HG03064 (cell line): ENCODE data around the gene DESI2.
"Not testable (repeated sequence)": the region's sequence is repeated elsewhere in the genome, so short reads cannot be mapped to it uniquely, and the experiment has no call there.

Source experiments
- ATAC-seq: cut with Tn5 transposase; IDR thresholded peaks from one replicate; pipeline ENCODE4 v1.9.1; 2021; ENCODE audit warnings: low read depth; ENCODE audit not compliant: unreplicated experiment

DESI2 gene

DNA sequence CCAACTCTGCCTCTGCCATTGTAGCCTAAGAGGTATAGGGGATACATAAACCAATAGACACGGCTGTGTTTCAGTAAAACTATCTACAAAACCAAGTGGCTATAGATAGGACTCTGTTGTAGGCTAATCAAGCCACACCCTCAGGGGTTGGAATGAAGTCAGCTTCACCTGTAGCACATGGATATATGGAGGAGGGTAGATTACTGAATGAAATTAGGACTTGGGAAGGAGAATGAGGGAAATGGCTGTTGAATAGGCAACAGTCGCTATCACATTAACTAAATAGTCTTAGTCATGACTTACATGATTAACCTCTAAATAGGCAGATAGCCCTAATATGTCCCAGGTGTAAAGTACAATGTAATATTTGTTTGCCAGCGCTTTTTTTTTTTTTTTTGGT is 49.7 kb downstream of the DESI2 start:
- ATAC-seq = no peak

DNA sequence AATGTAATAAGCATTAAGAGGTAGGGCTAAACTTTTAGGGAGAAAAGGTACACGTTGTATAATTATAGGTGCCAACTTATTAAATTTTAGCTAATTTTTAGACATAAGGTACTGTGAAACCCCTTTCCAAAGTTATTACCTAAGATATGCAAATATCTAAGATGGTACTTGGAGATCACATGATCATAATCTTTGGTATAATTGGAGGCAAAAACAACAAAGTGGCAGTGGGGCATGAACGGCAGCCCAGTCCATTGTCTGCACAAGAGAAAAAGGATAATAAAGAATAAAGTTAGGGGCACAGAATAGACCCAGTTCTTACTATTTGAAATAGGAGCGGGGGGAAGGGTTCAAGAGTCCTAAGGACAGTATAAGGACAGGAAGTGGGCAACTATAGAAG is 51.2 kb downstream of the DESI2 start:
- ATAC-seq = no peak

DNA sequence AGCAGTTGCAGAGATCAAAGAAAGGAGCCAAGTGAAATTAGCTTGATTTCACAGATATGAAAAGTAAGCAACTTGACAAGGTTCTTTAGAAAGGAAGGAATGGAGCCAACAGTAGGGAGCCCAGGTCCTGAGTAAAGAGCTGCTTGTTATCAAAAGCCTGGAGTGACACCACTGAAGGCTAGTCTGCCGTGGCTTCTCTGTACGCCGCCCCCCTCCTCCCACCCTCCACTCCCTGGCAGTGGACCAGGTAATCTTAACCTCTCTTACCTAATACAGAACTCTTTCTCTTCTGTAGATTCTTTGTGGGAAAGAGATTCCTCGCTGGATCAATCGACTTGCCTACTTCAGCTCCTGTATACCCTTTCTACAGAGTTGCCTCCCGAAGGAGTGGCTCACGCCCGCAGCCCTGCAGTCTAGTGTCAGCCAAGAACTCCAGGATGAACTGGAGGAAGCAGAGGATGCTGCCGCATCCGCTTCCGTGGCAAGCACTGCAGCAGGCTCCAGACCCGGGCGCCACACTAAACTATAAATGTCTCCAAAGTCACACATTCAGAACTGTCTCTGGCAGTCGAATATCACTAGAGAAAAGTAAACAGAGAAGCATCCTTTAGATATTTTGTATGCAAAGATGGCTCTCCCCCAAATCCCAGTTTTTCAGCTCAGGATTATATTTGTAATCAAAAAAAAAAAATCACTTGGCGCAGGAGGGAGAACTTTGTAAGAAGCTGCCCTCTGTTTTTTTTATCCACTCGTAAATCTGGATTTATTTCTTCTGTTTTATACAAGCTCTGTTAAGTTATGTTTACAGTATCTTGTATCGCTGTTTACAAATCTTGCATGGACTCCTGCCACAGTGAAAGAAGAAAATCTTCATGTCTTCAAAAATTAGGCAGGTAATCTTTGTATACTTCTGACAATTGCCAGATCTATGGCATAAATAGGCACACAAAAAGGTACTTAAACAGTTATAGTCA is 52.6 kb downstream of the DESI2 start:
- no peak for ATAC-seq

DNA sequence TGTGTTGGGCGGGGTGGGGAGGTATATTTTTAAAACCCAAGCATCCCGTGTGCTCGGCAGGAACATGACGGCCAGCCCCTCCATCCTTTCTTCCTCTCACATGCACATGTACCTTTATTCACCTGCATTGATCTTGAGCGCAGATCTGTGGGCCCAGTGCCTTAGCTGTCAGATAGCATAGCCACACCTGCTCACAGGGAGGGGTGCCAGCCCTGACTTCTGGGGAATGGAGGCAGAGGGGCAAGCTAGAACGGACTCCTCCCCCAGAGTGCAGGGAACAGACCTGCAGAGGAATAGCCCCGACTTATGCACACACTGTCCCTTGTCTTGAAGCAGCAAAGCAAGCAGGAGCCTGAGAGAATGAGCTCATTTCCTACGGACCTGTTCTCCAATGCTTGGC is 56.1 kb downstream of the DESI2 start:
- ATAC-seq = no peak

DNA sequence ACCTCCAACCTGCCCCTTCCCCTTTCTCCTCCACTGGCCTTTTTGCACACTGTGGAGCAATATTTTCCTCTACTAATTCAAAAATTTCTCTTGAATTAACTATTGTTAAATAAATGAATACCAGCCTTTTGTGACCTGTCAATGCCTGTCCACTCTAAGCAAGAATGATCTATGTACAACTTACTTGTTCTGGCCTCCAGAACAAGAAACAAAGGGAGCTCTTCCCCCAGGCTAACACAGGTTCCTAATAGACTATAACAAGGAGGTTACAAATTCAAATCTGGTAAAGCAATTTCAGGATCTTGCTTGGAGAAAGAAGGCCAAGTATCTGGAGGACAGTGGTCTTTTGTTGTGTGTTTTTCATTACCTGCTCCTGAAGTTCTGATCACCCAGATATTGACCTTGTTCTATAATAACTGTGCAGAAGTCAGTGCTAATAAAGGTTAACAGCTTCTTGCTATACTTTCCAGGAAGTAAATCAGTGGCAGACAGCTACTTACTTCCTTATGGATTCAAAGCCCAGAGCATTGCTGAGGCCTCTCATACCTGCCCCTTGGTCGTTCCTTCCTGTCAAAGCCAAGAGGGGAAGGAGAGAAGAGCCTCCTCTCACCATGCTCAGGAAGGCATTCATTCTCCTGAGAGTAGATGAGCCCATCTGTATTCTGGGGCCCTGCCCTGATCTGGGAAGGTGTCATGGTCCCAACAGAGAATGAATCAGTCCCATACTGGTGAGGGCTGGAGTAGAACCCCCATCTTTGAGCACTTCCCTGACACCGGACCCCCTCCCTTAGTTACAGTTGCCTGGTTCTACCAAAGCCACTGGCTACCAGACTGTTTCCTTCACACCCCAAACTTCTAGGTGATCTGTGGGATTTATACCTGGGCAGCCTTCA is 56.8 kb downstream of the DESI2 start:
- ATAC-seq = no peak

DNA sequence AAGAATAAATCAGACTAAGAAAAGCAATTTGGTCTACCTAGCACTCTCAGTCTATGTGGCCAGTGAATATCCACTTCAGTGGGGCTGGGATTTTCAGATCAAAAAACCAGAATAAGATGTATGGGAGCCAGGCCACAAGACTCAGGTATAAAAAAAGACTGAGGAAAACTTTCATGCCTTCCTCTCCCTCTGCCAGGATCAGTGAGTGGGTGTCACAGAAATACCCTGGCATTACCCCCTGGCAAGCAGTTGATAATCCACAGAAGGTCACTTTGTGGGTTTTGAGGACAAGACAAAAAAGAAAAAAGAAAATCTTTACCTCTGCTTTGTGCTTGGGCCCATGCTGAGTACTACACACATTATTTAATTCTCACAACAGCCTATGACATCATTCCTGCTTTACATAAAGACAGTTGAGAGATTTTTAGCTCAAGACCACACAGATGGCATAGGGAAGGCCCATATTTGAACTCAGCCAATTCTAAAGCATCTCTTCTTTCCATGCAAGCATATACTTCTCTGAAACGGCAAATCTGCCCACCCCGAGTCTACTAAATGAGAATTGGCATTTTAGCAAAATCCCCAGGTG is 57.6 kb downstream of the DESI2 start:
- ATAC-seq = no peak

DNA sequence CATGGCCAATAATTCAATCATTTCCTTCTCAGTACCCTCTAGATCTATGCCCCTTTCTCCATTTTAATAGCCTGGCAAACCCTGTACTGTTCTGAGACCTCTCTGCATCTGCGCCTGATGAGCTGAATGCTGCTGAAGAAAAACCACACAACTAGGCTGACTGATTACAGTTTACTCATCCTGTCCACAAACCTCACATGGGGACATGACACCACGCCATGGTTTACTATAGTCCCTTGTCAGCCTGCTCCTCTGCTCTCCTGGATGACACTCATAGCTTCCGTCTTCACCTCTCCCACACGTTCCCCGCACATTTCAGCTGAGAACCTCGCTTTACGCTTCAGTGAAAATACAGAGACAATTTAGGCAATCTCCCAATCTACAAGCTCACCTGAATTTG is 59.7 kb downstream of the DESI2 start:
- ATAC-seq = no peak

DNA sequence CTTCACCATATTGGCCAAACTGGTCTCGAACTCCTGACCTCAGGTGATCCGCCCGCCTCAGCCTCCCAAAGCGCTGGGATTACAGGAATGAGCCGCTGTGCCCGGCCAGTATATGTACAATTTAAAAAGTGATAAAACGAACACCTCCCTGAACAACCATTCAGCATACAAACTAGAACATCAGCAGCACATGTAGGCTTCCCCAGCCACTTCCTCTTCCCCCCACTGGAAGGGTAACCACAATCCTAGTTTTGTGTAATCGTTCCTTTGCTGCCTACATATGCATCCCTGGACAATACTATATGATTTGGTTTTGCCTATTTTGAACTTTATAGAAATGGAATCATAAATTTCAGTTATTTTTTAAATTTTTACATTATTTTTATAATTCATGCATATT is 60.4 kb downstream of the DESI2 start:
- no peak for ATAC-seq

DNA sequence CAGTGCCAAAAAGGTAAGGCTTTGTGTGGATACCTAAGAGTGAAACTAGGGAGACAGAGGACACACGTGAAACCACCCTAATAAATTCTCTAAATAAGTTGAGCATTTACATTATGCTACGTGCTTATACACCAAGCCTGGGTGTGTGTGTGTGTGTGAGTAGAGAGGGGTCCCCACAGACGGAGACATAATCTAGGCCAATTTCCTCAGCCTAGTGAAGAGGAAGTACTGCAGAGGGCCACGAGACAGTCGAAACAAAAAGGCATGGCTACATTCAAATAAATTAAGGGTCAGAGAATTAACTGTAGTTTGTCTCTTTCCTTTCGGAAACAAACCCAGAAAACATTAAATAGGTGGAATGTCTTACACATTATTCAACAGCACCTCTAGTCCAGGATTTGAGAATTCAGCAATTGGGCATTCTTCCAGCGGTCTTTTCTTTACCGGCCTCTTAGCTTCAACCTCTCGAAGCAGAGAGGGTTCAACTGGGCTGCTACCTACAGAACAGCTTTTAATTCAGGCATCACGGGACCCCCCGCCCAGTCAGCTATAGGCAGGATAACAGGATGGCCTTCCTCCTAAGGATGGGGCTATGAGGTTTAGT is 75.0 kb downstream of the DESI2 start:
- no peak for ATAC-seq

DNA sequence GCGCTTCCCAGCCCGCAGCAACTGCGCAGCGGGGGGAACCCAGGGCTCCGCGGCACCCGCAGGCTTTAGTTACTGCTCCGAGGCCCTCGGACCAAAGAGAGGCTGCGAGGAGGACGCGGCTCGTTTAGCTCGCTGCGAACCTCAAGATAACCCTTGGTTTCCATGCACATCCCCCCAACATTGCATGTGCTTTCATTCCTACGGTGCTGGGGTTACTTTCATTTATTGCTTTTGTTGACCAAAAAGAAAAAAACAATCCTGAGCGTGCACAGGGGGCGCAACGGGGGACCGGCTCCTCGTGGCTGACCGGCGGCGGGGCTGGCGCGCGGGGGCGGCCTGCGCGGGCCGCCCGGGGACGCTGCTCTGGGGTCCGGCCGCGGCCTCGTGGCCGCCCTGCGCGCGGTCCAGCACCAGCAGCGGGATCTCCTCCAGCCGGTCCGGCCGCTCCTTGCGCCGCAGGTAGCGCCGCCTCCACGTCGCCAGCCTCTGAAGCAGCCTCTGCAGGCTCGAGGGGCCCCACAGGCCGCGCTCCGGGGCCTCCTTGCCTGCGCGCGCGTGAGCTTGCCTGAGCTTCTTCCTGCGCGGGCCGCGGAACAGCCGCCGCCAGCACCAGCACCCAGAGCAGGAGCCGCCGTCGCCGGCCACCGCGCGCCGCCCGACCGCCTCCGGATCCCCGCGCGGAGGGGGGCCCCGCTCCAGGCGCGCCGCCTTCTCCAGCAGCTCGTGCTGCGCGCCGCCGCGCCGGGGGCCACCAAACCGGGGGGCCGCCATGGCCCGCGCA is 77.4 kb downstream of the DESI2 start:
- ATAC-seq = no peak

DNA sequence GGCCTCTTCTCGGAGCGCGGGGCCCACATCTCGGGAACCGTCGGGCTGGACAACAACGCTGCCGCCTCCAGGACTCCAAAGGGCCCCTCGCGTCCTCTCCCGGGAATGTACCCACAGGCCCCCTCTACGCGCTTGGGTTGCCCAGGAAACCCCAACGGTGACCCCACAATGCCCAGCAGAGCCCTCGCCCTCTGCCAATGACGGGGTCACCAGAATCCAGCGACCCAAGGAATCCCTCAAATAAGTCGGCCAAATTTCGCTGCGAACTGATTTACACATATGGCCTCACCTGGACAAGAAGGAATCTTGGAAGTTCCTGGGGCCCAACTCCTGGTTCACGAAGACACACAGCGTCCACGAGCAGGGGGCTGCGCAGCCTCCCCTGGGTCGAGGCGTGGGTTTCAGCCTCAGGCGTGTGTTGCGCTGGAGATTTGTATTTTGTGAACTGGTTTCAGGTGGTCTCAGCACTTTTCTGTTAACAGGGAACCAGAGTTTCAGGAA is 78.1 kb downstream of the DESI2 start:
- no peak for ATAC-seq

DNA sequence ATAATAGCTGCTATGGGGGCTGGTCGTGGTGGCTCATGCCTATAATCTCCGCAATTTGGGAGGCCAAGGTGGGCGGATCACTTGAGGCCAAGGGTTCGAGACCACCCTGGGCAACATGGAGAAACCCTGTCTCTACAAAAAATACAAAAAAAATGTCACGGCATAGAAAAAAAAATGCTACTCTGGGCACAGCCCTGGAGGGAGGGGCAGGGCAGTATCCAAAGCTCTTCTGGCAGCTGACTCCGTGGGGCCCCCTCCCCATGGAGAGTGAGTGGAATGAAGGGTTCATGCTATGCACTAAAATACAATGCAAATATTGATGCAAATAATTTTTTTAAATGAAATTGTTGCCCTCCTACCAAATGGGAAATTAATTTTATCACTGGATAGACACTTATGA is 78.7 kb downstream of the DESI2 start:
- no peak for ATAC-seq

DNA sequence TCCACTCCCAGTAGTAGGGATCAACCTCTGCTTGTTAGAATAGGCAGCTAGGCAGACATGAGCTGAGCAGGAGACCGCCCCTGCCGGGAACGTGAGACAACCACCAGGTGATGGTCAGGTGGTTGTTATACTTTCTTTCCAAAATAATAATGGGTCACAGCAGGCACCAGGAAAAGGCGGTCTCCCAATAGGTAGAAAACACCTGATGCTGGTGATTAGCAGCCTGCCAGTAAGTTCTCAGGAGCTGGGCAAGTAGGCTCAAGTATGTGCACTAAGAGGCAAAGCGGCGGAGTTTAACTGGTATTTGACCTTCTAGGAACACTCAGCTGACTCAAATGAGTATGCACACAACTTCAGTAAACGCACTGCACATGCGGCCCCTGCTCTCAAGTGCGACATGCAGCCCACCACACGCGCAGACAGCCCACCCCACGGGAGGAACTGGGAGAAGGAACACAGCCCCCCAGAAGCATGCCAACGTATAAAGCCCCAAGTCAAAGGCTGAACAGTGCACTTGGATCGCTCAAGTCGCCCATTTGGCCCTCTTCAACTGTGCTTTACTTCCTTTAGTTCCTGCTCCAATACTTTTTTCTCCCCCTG is 80.0 kb downstream of the DESI2 start:
- no peak for ATAC-seq

DNA sequence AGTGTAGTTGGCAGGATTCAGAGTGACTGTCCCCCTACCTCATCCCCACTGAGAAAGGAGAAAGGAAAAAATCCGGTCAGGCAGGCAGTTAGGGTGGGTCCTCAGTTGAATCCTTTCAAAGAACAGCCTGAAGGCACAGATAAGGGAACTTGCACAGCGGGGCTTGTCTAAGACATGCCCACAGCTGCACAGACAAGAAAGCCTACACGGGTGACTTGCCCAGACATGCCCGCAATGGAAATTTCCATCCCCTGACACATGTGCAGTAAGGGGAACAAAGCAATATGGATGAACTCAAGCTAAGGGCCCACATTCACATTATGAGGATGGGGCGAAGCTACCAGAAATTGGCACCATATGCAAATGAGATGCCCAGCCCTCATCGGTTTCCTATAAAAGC is 82.5 kb downstream of the DESI2 start:
- no peak for ATAC-seq

DNA sequence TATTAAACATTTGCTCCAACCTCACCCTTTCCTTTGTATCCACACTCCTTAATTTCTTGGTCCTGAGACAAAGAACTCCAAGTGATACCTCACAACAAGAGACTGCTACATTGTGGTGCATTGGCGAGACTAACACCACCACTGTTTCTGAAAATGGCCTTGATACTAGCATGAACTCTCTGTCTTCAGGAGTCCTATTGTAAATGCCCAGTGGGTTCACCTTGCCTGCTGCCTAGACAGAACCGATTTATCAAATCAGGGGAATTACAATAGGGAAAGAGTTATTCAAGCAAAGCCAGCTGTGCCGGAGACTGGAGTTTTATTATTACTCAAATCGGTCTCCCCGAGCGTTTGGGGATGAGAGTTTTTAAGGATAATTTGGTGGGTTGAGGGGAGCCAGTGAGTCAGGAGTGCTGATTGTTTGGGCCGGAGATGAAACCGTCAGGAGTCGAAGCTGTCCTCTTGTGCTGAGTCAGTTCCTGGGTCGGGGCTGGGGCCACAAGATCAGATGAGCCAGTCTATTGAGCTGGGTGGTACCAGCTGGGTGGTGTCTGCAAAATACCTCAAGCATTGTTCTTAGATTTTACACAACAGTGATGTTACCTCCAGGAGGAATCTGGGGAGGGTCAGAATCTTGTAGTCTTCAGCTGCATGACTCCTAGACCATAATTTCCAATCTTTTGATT is 83.1 kb downstream of the DESI2 start:
- ATAC-seq = no peak

DNA sequence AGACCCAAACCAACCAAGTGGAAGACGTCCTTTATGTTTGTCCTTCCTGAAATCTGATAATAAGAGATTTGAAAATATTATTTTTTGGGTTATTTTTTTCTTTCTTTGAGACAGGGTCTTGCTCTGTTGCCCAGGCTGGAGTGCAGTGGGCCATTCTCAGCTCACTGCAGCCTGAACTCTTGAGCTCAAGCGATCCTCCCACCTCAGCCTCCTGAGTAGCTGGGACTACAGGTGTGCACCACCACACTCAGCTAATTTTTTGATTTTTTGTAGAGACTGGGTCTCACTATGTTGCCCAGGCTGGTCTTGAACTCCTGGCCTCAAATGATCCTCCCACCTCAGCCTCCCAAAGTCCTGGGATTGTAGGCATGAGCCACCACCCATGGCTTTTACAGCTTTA is 86.2 kb downstream of the DESI2 start:
- not testable (repeated sequence) for ATAC-seq

DNA sequence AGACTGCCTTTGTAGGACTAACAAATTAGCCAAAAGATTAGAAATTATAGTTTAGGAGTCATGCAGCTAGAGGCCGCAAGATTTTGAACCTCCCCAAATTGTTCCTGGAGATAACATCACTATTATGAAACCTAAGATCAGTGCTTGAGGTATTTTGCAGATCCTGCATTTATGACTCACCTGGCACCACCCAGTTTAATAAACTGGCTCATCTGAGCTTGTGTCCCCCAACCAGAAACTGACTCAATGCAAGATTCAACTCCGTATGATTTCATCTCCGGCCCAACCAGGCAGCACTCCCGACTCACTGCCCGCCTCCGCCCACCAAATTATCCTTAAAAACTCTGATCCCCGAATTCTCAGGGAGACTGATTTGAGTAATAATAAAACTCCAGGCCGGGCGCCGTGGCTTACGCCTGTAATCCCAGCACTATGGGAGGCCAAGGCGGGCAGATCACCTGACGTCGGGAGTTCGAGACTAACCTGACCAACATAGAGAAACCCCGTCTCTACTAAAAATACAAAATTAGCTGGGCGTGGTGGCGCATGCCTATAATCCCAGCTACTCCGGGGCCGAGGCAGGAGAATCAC is 87.2 kb downstream of the DESI2 start:
- ATAC-seq = not testable (repeated sequence)

DNA sequence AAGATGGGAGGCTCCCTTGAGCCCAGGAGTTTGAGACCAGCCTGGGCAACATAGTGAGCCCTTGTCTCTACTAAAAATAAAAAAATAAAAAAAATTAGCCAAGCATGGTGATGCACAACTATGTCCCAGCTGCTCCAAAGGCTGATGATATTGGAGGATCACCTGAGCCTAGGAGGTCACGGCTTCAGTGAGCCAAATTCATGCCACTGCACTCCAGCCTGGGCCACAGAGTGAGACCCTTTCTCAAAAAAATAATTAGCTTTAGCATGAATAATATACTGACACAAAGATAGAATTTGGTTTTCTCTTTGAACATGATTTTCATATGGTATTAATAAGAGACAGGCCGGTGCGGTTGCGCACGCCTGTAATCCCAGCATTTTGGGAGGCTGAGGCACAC is 88.8 kb downstream of the DESI2 start:
- no peak for ATAC-seq
